Testis (tissue), 2 donors: ENCODE data around the gene RTP3.
"Not testable (repeated sequence)": the region's sequence is repeated elsewhere in the genome, so short reads cannot be mapped to it uniquely, and the experiment has no call there.

ENCODE experiments used
- POLR2A ChIP-seq: fragments of 450-650 bp; IDR thresholded peaks from one replicate; pipeline ENCODE4 v1.6.1; 2017; ENCODE audit warnings: antibody characterized with exemption, mild to moderate bottlenecking, moderate library complexity
- TF ChIP-seq, protein P1 (sequence below), 3 experiments: fragments of 450-650 bp in 2 of 3; fragments of 200-600 bp in 1 of 3; sonication (generic) in 1 of 3; IDR thresholded peaks; one replicate each; pipeline ENCODE4 v1.5.1; 2016 to 2019; ENCODE audit warnings: antibody characterized with exemption in 3 of 3, mild to moderate bottlenecking in 2 of 3, moderate library complexity in 1 of 3

DNA sequence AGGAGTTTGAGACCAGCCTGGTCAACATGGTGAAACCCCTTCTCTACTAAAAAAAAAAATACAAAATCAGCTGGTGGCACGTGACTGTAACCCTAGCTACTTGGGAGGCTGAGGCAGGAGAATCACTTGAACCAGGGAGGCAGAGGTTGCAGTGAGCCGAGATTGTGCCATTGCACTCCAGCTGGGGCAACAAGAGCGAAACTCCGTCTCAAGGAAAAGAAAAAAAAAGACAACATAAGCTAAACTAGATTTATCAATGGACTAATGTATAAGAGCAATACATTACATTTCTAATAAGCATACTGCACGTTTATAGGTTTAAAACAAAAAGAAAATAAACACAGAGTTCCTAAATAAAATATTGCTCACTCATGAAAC lies 40.6 kb downstream of the RTP3 start:
- TF ChIP-seq POLR2A, result not testable (repeated sequence)
- TF ChIP-seq, protein P1, sequence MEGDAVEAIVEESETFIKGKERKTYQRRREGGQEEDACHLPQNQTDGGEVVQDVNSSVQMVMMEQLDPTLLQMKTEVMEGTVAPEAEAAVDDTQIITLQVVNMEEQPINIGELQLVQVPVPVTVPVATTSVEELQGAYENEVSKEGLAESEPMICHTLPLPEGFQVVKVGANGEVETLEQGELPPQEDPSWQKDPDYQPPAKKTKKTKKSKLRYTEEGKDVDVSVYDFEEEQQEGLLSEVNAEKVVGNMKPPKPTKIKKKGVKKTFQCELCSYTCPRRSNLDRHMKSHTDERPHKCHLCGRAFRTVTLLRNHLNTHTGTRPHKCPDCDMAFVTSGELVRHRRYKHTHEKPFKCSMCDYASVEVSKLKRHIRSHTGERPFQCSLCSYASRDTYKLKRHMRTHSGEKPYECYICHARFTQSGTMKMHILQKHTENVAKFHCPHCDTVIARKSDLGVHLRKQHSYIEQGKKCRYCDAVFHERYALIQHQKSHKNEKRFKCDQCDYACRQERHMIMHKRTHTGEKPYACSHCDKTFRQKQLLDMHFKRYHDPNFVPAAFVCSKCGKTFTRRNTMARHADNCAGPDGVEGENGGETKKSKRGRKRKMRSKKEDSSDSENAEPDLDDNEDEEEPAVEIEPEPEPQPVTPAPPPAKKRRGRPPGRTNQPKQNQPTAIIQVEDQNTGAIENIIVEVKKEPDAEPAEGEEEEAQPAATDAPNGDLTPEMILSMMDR (IDR thresholded peaks at IDR 0.05), result not testable (repeated sequence)
